K562 (cell line): Measurements from ENCODE around the gene NES. TPM values are rescaled to one million over a fixed set of nuclear protein-coding genes. Genes with fewer than 3 reads are reported as not detected.

Experiments
- BRD9 ChIP-seq: fragments of 450-650 bp; IDR thresholded peaks from 2 replicates; pipeline ENCODE4 v1.6.1; 2018; ENCODE audit warnings: low read depth; ENCODE audit not compliant: partially characterized antibody
- CBX5 ChIP-seq: IDR thresholded peaks from 2 replicates; pipeline ENCODE4 v1.6.1; 2014; ENCODE audit warnings: low read depth, borderline replicate concordance
- CTBP1 ChIP-seq: fragments of 450-650 bp; IDR thresholded peaks from 2 replicates; pipeline ENCODE4 v1.6.1; 2016; ENCODE audit warnings: borderline replicate concordance
- ELF4 ChIP-seq: fragments of 450-650 bp; formaldehyde crosslinking; IDR thresholded peaks from 2 replicates; pipeline ENCODE4 v1.4.0; 2022; ENCODE audit warnings: missing genetic modification characterization
- ETV1 ChIP-seq: fragments of 450-650 bp; conservative IDR thresholded peaks from 2 replicates; pipeline ENCODE4 v1.6.1; 2016; ENCODE audit warnings: missing genetic modification characterization, control low read depth, low read depth, missing compliant biosample characterization
- EZH2 ChIP-seq: IDR thresholded peaks from 2 replicates; pipeline ENCODE4 v1.6.1; 2012; ENCODE audit warnings: low read depth, mild to moderate bottlenecking, inconsistent platforms, low read length, borderline replicate concordance
- FOXK1 ChIP-seq: sonication (generic); formaldehyde crosslinking; IDR thresholded peaks from 2 replicates; pipeline ENCODE4 v1.8.0; 2022; ENCODE audit warnings: missing genetic modification reagents, mild to moderate bottlenecking, borderline replicate concordance
- HSF4 ChIP-seq: fragments of 250-450 bp; sonication (Bioruptor Pico); IDR thresholded peaks from 2 replicates; pipeline ENCODE4 v2.1.2; 2022; ENCODE audit warnings: mild to moderate bottlenecking, moderate library complexity, borderline replicate concordance
- JUN ChIP-seq, 2 experiments: sonication (generic) in 1 of 2; formaldehyde crosslinking in 1 of 2; IDR thresholded peaks; 2 replicates each; pipeline versions ENCODE4 v1.6.1 to v1.8.0; 2012 to 2022; ENCODE audit warnings: borderline replicate concordance in 2 of 2, mild to moderate bottlenecking in 2 of 2, improper control_type of control experiment in 1 of 2, low read depth in 1 of 2, low read length in 1 of 2, missing genetic modification reagents in 1 of 2
- NFE2L1 ChIP-seq: fragments of 450-650 bp; IDR thresholded peaks from 2 replicates; pipeline ENCODE4 v1.6.1; 2016; ENCODE audit warnings: missing genetic modification characterization, low read depth, mild to moderate bottlenecking, missing compliant biosample characterization, moderate library complexity, borderline replicate concordance
- OTX1 ChIP-seq: fragments of 450-650 bp; formaldehyde crosslinking; IDR thresholded peaks from 2 replicates; pipeline ENCODE4 v1.4.0; 2022; ENCODE audit warnings: mild to moderate bottlenecking
- PCBP1 ChIP-seq: fragments of 200-400 bp; formaldehyde crosslinking; IDR thresholded peaks from 2 replicates; pipeline ENCODE4 v1.6.1; 2018; ENCODE audit warnings: mild to moderate bottlenecking, low read depth, low read length; ENCODE audit not compliant: poor library complexity, severe bottlenecking
- PCBP2 ChIP-seq: fragments of 200-400 bp; formaldehyde crosslinking; IDR thresholded peaks from 2 replicates; pipeline ENCODE4 v1.6.1; 2018; ENCODE audit warnings: low read length, low read depth, mild to moderate bottlenecking, moderate library complexity; ENCODE audit not compliant: poor library complexity, severe bottlenecking
- PREB ChIP-seq: sonication (generic); formaldehyde crosslinking; IDR thresholded peaks from 2 replicates; pipeline ENCODE4 v1.8.1; 2023; ENCODE audit warnings: mild to moderate bottlenecking, missing genetic modification reagents
- STAG1 ChIP-seq: sonication (generic); formaldehyde crosslinking; IDR thresholded peaks from 2 replicates; pipeline ENCODE4 v1.5.0; 2020; ENCODE audit warnings: missing genetic modification reagents, borderline replicate concordance
- ZBTB17 ChIP-seq: fragments of 450-650 bp; formaldehyde crosslinking; IDR thresholded peaks from 2 replicates; pipeline ENCODE4 v1.4.0; 2020; ENCODE audit warnings: mild to moderate bottlenecking
- ZEB2 ChIP-seq: fragments of 450-650 bp; IDR thresholded peaks from 2 replicates; pipeline ENCODE4 v1.6.1; 2016
- ZNF12 ChIP-seq: sonication (generic); formaldehyde crosslinking; IDR thresholded peaks from 2 replicates; pipeline ENCODE4 v1.4.0; 2020; ENCODE audit warnings: mild to moderate bottlenecking, missing genetic modification reagents
- ZNF41 ChIP-seq: fragments of 250-450 bp; sonication (Bioruptor Pico); conservative IDR thresholded peaks from 2 replicates; pipeline ENCODE4 v1.4.0; 2020; ENCODE audit warnings: mild to moderate bottlenecking
- ZNF583 ChIP-seq: fragments of 250-450 bp; sonication (Bioruptor Pico); IDR thresholded peaks from 2 replicates; pipeline ENCODE4 v1.4.0; 2020
- ZNF584 ChIP-seq: fragments of 200-800 bp; sonication (Bioruptor generic); IDR thresholded peaks from 2 replicates; pipeline ENCODE4 v1.6.1; 2016; ENCODE audit warnings: low read depth, mild to moderate bottlenecking, missing genetic modification characterization, missing compliant biosample characterization
- polyA plus RNA-seq, 8 experiments: library from polyadenylated mRNA; depleted of rRNA in 4 of 8; stranded (reverse) in 5 of 8; unstranded in 3 of 8; fragments of >200 nt; fragmentation: Nextera tagmentation in 2 of 8; fragmentation: Illumina TruSeq in 1 of 8; extraction: Ambion mirVana in 2 of 8; extraction: Trizol in 1 of 8; gene quantifications; 2 replicates each; pipeline versions ENCODE4 v1.2.1 to v1.2.3, GENCODE V29; 2011 to 2014; ENCODE audit warnings: inconsistent platforms in 1 of 8, missing spikeins in 1 of 8
- total RNA-seq, 7 experiments: library from RNA; depleted of rRNA in 6 of 7; stranded (reverse); fragments of >200 nt in 6 of 7; fragmentation: Illumina TruSeq in 2 of 7; extraction: Trizol in 2 of 7; gene quantifications; 2 replicates each; pipeline versions ENCODE4 v1.2.1 to v1.2.3, GENCODE V29; 2011 to 2021; ENCODE audit warnings: low replicate concordance in 1 of 7
- TF ChIP-seq, protein P1 (sequence below), 2 experiments: fragments of 450-650 bp; IDR thresholded peaks; 2 replicates each; pipeline ENCODE4 v1.6.1; 2016
- TF ChIP-seq, protein P2 (sequence below): fragments of 450-650 bp; IDR thresholded peaks from 2 replicates; pipeline ENCODE4 v1.6.1; 2017; ENCODE audit warnings: mild to moderate bottlenecking, moderate library complexity
- TF ChIP-seq, protein P3 (sequence below): fragments of 200-800 bp; sonication (Bioruptor generic); IDR thresholded peaks from 2 replicates; pipeline ENCODE4 v1.6.1; 2017; ENCODE audit warnings: missing genetic modification characterization, missing compliant biosample characterization

Gene NES
- total and polyA plus RNA-seq, 9 of the 15 experiments (the other 6 are each of a cell fraction or from before 2014, with no cell fraction given): 0.10 to 8.6 (median 4.2) TPM

- TF ChIP-seq, protein P1, sequence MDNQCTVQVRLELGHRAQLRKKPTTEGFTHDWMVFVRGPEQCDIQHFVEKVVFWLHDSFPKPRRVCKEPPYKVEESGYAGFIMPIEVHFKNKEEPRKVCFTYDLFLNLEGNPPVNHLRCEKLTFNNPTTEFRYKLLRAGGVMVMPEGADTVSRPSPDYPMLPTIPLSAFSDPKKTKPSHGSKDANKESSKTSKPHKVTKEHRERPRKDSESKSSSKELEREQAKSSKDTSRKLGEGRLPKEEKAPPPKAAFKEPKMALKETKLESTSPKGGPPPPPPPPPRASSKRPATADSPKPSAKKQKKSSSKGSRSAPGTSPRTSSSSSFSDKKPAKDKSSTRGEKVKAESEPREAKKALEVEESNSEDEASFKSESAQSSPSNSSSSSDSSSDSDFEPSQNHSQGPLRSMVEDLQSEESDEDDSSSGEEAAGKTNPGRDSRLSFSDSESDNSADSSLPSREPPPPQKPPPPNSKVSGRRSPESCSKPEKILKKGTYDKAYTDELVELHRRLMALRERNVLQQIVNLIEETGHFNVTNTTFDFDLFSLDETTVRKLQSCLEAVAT (IDR thresholded peaks at IDR 0.05): 0 out of 4 replicates have a peak, but pooled peaks of 1 of the 2 experiments have one; percentile 18
- TF ChIP-seq FOXK1 (CRISPR knock-in tag) (no peak), BRD9 (no peak), OTX1 (CRISPR knock-in tag) (no peak), STAG1 (CRISPR knock-in tag) (no peak), NFE2L1 (tag) (no peak), ELF4 (no peak), CBX5 (no peak), PREB (CRISPR knock-in tag) (no peak), PCBP1 (no peak), ETV1 (no peak), ZEB2 (no peak), ZBTB17 (CRISPR knock-in tag) (no peak), HSF4 (no peak), ZNF41 (CRISPR knock-in tag) (no peak), ZNF583 (no peak), CTBP1 (no peak), ZNF12 (CRISPR knock-in tag) (no peak), PCBP2 (no peak), ZNF584 (CRISPR knock-in tag) (no peak), EZH2 (no peak), JUN (IDR thresholded peaks at IDR 0.05; ENCODE audit: borderline replicate concordance, low read depth, low read length) (no peak), JUN (CRISPR knock-in tag; IDR thresholded peaks at IDR 0.05; ENCODE audit: borderline replicate concordance) (no peak)
- TF ChIP-seq, protein P2, sequence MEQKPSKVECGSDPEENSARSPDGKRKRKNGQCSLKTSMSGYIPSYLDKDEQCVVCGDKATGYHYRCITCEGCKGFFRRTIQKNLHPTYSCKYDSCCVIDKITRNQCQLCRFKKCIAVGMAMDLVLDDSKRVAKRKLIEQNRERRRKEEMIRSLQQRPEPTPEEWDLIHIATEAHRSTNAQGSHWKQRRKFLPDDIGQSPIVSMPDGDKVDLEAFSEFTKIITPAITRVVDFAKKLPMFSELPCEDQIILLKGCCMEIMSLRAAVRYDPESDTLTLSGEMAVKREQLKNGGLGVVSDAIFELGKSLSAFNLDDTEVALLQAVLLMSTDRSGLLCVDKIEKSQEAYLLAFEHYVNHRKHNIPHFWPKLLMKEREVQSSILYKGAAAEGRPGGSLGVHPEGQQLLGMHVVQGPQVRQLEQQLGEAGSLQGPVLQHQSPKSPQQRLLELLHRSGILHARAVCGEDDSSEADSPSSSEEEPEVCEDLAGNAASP: no peak
- TF ChIP-seq, protein P3, sequence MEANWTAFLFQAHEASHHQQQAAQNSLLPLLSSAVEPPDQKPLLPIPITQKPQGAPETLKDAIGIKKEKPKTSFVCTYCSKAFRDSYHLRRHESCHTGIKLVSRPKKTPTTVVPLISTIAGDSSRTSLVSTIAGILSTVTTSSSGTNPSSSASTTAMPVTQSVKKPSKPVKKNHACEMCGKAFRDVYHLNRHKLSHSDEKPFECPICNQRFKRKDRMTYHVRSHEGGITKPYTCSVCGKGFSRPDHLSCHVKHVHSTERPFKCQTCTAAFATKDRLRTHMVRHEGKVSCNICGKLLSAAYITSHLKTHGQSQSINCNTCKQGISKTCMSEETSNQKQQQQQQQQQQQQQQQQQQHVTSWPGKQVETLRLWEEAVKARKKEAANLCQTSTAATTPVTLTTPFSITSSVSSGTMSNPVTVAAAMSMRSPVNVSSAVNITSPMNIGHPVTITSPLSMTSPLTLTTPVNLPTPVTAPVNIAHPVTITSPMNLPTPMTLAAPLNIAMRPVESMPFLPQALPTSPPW (CRISPR knock-in tag): no peak
Observed at GRCh38 chr1:156657741-156658319, 19.4 kb downstream of the NES start (continued).
